Hematopoietic multipotent progenitor cell treated with erythropoietin and hydrocortisone succinate and interleukin-3 and kit ligand, for 17 days (in vitro differentiated cells): Measurements from ENCODE around the gene PLOD3.
"Not testable (repeated sequence)": the region's sequence is repeated elsewhere in the genome, so short reads cannot be mapped to it uniquely, and the experiment has no call there.

Source experiments
- DNase-seq: peaks from one replicate; pipeline ENCODE4 v3.0.0-alpha.2; 2015; ENCODE audit warnings: low spot score

The PLOD3 gene

DNA sequence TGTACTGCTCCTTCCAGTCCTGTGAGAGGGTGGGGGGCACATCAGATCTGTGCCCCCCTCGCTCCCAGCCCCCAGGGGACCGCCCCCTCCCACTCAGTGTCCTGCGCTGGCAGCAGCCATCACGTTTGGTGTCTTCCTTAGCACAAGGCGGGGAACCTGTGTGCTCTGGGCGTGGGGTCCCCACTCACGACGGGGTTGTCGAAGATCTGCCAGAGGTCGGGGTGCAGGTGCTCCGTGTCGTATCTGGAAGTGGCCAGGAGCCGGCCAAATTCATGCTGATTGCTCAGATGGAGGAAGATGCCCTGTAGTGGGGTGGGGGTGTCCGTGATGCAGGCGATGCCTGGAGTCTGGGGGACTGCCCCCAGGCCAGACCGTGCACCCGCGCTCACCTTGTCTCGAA lies 7.2 kb downstream of the PLOD3 start:
- no peak for DNase-seq

GRCh38 chr7:101208794-101209193 lies 8.6 kb downstream of the PLOD3 start:
- no peak for DNase-seq

GRCh38 chr7:101207459-101207858 lies 9.9 kb downstream of the PLOD3 start:
- DNase-seq = no peak

DNA sequence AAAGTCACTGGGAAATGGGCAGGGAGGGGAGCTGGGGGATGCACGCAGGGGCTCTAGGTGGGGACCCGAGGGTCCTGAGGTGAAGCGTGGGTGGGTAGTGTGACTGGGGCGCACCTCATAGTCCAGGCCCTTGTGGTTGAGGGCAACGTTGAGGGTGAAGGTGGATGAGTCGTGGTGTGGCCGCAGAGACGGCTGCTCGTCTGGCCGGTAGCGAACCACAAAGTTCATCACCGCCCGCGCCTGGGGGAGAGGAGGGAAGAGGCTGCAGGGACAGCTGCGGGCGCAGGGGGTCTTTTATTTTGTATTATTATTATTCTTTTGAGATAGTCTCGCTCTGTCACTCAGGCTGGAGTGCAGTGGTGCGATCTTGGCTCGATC lies 10.7 kb downstream of the PLOD3 start:
- no peak for DNase-seq

- DNase-seq = no peak
Observed at GRCh38 chr7:101205901-101206664, 11.3 kb downstream of the PLOD3 start.

- not testable (repeated sequence) for DNase-seq
Observed at GRCh38 chr7:101203740-101204738, 13.3 kb downstream of the PLOD3 start.

DNA sequence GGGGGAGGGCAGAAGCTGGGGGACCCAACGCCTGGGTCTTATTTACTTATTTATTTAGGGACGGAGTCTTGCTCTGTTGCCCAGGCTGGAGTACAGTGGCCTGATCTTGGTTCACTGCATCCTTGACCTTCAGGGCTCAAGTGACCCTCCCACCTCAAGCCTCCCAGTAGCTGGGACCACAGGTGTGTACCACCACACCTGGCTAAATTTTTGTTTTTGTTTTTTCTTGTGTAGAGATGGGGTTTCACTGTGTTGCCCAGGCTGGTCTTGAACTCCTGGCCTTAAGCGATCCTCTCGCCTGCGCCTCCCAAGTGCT lies 14.8 kb downstream of the PLOD3 start:
- DNase-seq = no peak

- DNase-seq = no peak
Observed at GRCh38 chr7:101201695-101202602, 15.4 kb downstream of the PLOD3 start.

GRCh38 chr7:101200862-101201599 lies 16.4 kb downstream of the PLOD3 start, which contains the start of gene MOGAT3:
TSS of gene MOGAT3 (minus strand) at chr7:101201036. CDS start at chr7:101200854, 182 bp downstream.
- no peak for DNase-seq

GRCh38 chr7:101200504-101200861 lies 16.9 kb downstream of the PLOD3 start:
- no peak for DNase-seq

- DNase-seq = not testable (repeated sequence)
Observed at GRCh38 chr7:101199522-101199921, 17.9 kb downstream of the PLOD3 start.

DNA sequence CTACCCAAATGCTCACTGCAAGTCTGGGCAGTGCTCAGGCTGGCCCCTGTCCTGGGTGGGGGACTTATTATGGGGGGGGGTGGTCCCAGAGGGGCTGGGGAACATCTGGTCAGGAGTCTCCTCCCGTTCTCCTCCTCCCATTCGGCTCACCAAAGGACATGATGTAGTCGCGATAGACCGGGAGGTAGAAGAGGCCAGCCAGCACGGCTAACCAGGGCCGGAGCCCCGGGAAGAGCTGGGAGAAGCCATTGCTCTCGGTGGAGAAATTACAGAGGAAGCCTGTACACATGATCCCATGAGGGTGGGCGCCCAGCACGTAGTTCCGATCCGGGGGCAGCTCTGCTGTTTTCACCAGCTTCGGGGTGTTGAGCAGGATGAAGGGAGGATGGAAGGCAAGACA lies 18.9 kb downstream of the PLOD3 start:
- no peak for DNase-seq

- no peak for DNase-seq
Observed at GRCh38 chr7:101197991-101198390, 19.4 kb downstream of the PLOD3 start.

DNA sequence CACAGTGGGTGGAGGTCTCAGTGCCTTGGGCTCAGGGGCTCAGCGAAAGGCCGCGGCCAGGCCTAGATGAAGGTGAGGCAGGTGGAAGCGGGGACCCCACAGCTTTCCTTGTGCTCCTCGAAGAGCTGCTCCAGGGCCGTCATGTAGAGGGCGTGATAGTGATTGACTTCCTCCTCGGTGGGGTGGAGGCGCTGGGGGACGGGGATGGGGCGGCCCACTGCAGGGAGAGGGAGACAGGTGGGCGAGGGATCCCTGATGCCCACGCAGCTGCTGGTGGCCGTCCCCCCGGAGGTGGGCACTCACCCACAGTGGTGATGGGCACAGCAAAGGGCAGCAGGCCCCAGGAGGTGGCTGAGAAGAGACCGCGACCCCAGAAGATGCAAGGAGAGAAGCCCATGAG lies 21.5 kb downstream of the PLOD3 start:
- no peak for DNase-seq

DNA sequence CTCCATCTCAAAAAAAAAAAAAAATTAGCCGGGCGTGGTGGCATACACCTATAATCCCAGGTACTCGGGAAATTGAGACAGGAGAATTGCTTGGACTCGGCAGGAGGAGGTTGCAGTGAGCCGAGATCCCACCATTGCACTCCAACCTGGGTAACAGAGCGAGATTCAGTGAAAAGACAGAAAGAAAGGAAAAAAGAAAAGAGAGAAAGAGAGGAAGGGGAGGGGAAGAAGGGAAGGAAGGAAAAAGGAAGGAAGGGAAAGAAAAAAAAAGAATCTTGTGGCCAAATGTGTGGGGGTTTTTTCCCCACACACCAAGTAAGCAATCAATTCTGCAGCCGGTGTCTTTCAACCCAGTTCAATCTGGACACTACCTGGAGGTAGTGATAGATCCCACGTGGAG lies 28.3 kb downstream of the PLOD3 start:
- no peak for DNase-seq

GRCh38 chr7:101186844-101187428 lies 30.4 kb downstream of the PLOD3 start:
- DNase-seq = no peak

- DNase-seq = no peak
Observed at GRCh38 chr7:101186194-101186593, 31.2 kb downstream of the PLOD3 start.

DNA sequence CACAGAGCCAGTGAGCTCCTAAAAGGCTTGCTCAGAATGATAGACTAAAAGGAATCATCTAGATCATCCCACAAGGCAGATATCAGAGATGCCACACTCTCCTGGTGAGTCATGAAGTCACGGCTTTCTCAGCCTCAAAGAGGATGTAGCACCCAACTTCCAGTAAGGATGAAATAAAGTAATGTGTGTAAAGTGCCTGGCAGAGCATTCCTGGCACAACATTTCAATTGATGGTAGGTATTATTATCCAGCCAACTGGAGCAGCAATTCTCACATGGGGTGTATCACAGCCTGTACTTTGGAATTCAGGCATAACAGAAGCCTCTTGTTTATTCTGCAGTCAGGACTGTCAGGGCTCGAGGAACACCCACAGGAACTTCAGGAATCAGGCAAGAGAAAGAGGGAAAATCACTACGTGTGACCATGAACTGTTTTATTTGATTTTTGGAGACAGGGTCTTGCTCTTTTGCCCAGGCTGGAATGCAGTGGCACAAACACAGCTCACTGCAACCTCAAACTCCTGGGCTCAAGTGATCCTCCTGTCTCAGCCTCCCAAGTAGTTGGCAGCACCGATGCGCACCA lies 32.0 kb downstream of the PLOD3 start:
- no peak for DNase-seq

DNA sequence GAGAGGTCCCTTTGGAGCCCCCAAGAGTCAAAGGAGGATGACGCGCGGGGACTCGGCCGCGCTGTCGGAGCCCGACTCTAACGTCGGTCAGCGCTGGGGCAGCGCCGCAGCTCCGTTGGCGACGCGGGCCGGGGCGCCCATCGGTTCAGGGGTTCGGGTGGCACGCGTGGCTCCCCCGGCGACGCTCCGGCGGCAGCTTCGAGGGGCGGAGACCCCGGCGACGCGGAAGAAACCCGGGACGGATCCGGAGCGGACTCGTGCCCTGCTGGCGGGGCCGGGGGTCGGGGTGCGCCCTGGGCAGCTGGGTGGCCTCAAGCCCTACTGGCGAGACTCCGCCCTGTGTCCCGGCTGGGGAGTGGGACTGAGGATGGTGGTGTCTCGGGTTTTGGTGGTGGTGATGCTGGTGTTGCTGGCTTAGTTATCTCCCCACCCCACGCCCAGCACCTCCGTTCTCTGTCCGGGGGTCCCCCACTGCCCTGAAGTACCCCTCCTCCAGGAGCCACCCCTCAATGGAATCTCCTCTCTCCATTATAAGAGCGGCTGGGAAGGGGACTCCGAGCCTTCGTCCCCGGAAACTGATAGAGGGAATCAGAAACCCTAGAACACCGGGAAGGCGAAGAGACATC lies 37.1 kb downstream of the PLOD3 start, which contains the start of gene NAT16:
NAT16 (minus strand) TSS at position 164 of the 626 bp plus-strand sequence. CDS start 5,486 bp downstream, outside the sequence.
- DNase-seq = no peak

DNA sequence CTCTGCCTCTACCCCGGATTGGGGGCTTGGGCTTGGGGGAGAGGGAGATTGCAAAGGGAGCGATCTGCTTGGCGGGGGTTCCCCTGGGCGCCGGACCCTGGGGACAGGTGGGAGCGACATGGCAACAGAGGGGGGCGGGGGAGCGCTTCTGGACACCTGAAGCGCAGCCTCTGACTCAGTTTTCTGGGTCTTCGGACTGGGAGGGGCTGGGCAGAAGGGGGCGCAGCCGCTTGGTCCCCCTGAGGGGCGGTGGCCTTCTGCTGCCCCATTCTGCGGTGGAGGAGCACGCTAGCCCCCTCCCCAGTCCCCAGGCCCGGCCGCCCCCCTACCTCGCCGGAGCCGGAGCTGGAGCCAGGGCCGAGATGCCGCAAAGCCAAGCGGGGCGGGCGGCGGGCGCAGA lies 37.7 kb downstream of the PLOD3 start:
- DNase-seq = no peak
